Measurements from ENCODE around the gene PTPRT.

The PTPRT gene

DNA sequence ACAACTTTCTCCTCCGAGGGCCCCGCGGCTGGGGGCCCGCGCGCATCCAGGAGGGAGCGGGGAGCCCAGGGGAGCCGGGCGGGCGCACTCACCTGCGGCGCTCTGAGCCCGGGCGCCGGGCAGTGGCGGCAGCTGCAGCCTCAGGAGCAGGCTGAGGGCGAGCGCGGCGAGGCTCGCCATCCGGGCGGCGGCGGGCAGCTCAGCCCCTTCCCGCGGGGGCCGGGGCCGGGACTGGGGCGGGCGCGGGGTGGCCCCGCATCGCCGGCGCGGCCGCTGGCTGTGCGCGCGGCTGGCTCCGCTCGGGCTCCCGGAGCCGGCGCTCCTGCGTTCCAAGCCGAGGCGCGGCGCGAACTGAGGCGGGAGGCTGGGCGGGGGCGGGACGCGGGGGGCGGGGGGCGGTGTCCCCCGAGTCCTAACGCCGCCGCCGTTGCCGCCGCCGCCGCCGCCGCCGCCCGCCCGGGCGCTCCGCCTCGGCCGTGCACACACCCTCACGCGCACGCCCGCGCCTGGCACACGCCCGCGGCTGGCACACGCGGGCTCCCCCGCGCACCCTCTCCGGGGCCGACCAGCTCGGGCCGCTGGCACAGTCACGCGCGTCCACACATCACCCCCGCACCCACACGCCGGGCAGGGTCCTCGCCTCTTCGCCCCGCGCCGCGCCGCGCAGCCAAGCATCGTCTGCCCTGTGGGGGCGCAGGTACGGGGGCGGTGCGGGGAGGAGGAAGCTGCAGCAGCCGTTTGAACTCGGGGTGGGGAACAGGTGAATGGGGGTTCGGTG is at the start of gene PTPRT:
TSS of gene PTPRT (minus strand) at position 353 of the 778 bp plus-strand sequence. CDS start at position 180, 173 bp downstream.
- DNase-seq, result no peak

- no peak for DNase-seq
Measured at GRCh38 chr20:43238833-43239232, 49.1 kb upstream of the PTPRT start.

- no peak for DNase-seq
Measured at GRCh38 chr20:43238266-43238665, 48.6 kb upstream of the PTPRT start.

GRCh38 chr20:43237651-43238168 is 48.0 kb upstream of the PTPRT start:
- DNase-seq, result no peak

- DNase-seq, result no peak
Measured at GRCh38 chr20:43235998-43236397, 46.3 kb upstream of the PTPRT start.

GRCh38 chr20:43231829-43232228 is 42.1 kb upstream of the PTPRT start:
- no peak for DNase-seq

GRCh38 chr20:43229696-43230095 is 40.0 kb upstream of the PTPRT start:
- no peak for DNase-seq

DNA sequence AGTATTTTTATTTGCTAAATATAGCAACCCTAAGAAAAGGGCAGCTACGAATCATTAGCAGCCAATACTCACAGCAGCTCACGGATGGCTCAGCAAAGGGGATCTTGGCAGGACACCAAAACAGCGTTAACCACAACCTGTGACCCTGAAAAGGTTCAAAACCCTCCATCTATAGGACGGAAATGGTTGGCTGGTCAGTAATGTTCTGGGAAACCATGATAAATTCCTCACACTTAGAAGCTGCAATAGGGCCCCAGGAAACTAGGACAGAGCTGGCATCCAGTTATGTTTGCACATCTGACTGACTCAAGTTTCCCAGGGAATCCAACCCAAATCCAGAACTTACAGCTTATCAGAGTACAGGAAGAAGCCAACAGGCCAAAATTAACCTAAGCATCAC is 30.9 kb upstream of the PTPRT start:
- no peak for DNase-seq

GRCh38 chr20:43210901-43211300 is 21.2 kb upstream of the PTPRT start:
- no peak for DNase-seq

DNA sequence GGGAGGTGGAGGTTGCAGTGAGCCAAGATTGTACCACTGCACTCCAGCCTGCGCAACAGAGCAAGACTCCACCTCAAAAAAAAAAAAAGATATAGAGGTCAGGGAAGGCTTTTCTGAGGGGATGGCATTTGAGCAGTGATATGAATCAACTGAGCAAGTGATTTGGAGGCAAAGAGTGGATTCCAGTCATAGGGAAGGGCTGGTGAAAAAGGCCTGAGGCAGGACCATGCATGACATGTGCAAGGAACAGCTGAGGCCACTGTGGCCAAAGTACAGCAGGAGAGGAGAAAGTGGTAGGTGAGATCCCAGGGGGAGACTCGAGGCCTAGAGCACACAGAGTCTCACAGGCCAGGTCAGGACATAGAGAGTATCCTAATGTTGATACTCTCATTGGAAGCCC is 20.1 kb upstream of the PTPRT start:
- no peak for DNase-seq

DNA sequence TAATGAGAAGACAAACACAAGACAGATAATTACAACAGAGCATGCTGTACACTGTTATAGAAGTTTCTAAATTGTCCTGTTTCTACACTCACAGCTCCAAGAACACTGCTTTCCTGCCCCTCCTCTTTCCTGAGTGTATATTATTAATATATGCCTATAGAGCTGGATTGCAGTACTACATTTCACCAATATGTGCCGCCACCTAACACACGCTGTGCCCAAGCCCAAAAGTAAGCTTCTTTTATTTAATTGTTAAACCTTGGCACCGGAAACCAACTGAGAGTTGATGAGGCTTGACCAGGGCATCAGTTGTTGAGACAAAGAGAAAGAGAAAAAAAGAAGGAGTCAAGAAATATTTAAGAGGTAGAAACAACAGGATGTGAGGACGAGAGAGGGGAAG is 16.0 kb upstream of the PTPRT start:
- DNase-seq, result no peak

DNA sequence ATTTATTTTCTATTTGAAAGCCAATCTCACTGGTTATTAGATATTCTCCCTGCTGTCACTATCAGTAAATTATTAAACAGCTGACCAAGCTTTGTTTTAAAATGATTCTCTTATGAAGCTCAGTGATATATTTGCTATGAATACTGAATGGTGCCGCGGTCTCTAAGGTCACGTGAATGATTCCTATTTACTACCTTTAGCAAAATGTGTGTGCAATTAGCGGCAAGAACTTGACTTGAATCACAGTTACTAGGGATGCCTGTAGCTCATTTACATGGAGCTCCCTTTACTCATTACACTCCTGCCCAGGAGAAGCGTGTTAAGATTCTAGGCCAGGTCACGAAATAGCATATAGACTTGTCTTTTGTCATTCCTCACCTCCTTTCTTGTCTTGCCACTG is 12.4 kb upstream of the PTPRT start:
- no peak for DNase-seq

GRCh38 chr20:43198607-43199006 is 8.9 kb upstream of the PTPRT start:
- no peak for DNase-seq

- DNase-seq, result no peak
Measured at GRCh38 chr20:43196243-43196642, 6.5 kb upstream of the PTPRT start.

- DNase-seq, result no peak
Measured at GRCh38 chr20:43194137-43194536, 4.4 kb upstream of the PTPRT start.

DNA sequence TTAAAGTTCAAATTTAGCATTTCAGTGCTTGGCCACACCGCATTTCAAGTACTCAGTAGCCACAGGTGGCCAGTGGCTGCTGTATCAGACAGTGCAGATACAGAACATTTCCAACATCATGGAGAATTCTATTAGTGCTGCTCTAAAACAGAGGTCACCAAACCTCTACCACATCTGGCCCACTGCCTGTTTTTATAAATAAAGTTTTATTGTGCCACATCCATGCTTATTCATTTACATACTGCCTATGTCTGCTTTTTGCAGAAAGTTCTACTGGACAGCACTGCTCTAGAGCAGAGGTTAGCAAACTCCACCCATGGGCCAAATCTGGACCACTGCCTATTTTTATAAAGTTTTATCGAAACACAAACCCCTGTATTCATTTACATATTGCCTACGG is 3.7 kb upstream of the PTPRT start:
- DNase-seq, result no peak

GRCh38 chr20:43191946-43192863 is 2.5 kb upstream of the PTPRT start:
- no peak for DNase-seq

DNA sequence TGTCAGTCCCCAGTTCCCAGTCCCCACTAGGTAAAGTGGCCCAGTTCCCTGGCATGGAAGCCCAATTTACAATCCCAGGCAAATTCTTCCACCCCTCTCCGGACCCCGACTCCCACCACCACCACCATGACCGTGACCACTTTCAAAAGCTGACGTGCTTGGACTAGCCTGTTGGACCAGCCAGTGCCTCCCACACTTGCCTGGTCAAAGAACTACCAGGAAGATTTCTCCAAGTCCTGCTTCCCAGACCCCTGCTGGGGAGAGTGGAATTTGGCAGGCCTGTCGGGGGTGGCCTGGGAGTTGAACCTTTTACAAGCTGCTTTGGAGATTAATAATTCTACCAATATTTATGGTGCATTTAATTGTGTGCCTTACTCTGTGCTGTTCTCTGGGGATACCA is 1.4 kb upstream of the PTPRT start:
- DNase-seq, result no peak

- no peak for DNase-seq
Measured at GRCh38 chr20:43190332-43190953, 737 bp upstream of the PTPRT start.

- DNase-seq, result no peak
Measured at GRCh38 chr20:43188861-43189553, 699 bp downstream of the PTPRT start.

DNA sequence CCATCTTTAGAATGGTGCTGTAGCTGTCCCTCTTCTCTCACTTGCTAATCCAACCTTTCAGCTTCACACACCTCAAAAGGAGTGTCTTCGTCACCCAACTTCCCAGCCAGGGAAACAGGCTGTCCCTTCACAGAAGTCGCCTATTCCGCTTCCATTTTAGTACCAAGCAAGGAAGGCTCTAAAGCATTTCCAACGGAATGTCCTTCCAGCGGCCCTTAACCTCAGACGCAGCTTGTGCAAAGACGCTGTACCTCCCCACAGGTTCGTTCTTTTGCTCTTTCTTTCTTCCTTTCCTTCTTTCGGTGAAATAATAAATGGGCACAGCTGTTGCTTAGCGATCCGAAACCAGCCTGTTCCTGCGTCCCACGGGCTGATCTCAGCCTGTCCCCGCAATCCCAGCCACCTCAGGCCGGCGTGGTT is 1.5 kb downstream of the PTPRT start:
- no peak for DNase-seq

GRCh38 chr20:43187476-43188233 is 2.1 kb downstream of the PTPRT start:
- DNase-seq, result peak; percentile 93
